ENCODE measurements around the gene BSCL2. TPM values are rescaled to one million over a fixed set of nuclear protein-coding genes. Genes with fewer than 3 reads are reported as not detected.
A peak's percentile ranks its signal among the peaks of the same experiment; 100 is the strongest.

Gene BSCL2
- polyA plus RNA-seq (2011; rRNA removed) (70.8 and 94.1 TPM in 2 replicates), polyA minus RNA-seq (2011; rRNA and poly(A)+ RNA removed) (47.3 and 89.8 TPM in 2 replicates)

- DNase-seq (ENCODE audit: low read depth): no peak
These were observed at the start of gene BSCL2, which contains the start of gene GNG3 for GRCh38 chr11:62707277-62707861. Gene BSCL2, minus strand, starts transcription at chr11:62707424. Its CDS starts 229 bp downstream, at chr11:62707195. Gene GNG3, plus strand, starts transcription at chr11:62707676. Its CDS starts 620 bp downstream, at chr11:62708296.

GRCh38 chr11:62755086-62755615 lies 47.9 kb upstream of the BSCL2 start:
- DNase-seq (ENCODE audit: low read depth): no peak
- CTCF ChIA-PET: no interaction called here
- H3K4me3 ChIP-seq (ENCODE audit: low read depth, low read length): no peak overlapping the region
- TF ChIP-seq CTCF (IDR thresholded peaks at IDR 0.05; ENCODE audit: insufficient read depth, low read depth, low read length): no peak
- H3K36me3 ChIP-seq (ENCODE audit: control insufficient read depth, insufficient read depth, low read length): peaks cover 9% of the 10 kb centered on the region
- POLR2A ChIA-PET: no interaction called here
- H3K27me3 ChIP-seq (ENCODE audit: control insufficient read depth, insufficient read depth, low read length): no peaks in the 10 kb centered on the region

More at GRCh38 chr11:62707277-62707861, at the start of gene BSCL2, which contains the start of gene GNG3:
- Histone ChIP-seq H3K4me3 (ENCODE audit: low read depth, low read length) (peak within 1 kb of the TSS; percentile 20), H3K27me3 (ENCODE audit: control insufficient read depth, insufficient read depth, low read length) (no peaks in the 10 kb centered on the region), H3K36me3 (ENCODE audit: control insufficient read depth, insufficient read depth, low read length) (peaks cover 5% of the 10 kb centered on the region)
- POLR2A ChIA-PET: interaction anchor here (0.6 kb wide), 1 partner anchor 34 kb away, joined by 3 read pairs; no protein-coding TSS in a partner anchor
- CTCF ChIA-PET: interaction anchor here (1.0 to 2.2 kb wide), 8 partner anchors 13 to 79 kb away, joined by 3 to 15 read pairs (median 4); partner anchors contain the start of genes TTC9C, UBXN1 and UQCC3
- TF ChIP-seq CTCF (IDR thresholded peaks at IDR 0.05; ENCODE audit: insufficient read depth, low read depth, low read length): no peak

- ChIA-PET CTCF (interaction anchor here (1.2 to 2.1 kb wide), 5 partner anchors 14 to 60 kb away, joined by 3 to 13 read pairs (median 4); partner anchors contain the start of gene TMEM179B), POLR2A (interaction anchor here (0.5 to 1.3 kb wide), 10 partner anchors 13 to 1015 kb away, joined by 3 to 17 read pairs (median 5); partner anchors contain the start of genes C11orf98, CSKMT, EEF1G and HNRNPUL2)
- TF ChIP-seq CTCF (IDR thresholded peaks at IDR 0.05; ENCODE audit: insufficient read depth, low read depth, low read length): no peak
- Histone ChIP-seq H3K4me3 (ENCODE audit: low read depth, low read length) (peak within 1 kb of the TSS; percentile 75), H3K36me3 (ENCODE audit: control insufficient read depth, insufficient read depth, low read length) (peaks cover 11% of the 10 kb centered on the region), H3K27me3 (ENCODE audit: control insufficient read depth, insufficient read depth, low read length) (no peaks in the 10 kb centered on the region)
- DNase-seq (ENCODE audit: low read depth): peak; percentile 98
These were observed 46.7 kb upstream of the BSCL2 start, which contains the start of gene ZBTB3 for GRCh38 chr11:62753736-62754603. Gene ZBTB3, minus strand, starts transcription at chr11:62754160. Its CDS starts 496 bp downstream, at chr11:62753664.

- ChIA-PET POLR2A (interaction anchor here (0.5 to 1.3 kb wide), 9 partner anchors 18 to 1016 kb away, joined by 3 to 17 read pairs (median 5); partner anchors contain the start of genes C11orf98, CSKMT, EEF1G and HNRNPUL2), CTCF (interaction anchor here (1.0 to 2.1 kb wide), 6 partner anchors 14 to 59 kb away, joined by 3 to 13 read pairs (median 4); partner anchors contain the start of gene TMEM179B)
- DNase-seq (ENCODE audit: low read depth): no peak
These were observed 45.9 kb upstream of the BSCL2 start for GRCh38 chr11:62752994-62753735.

More at GRCh38 chr11:62752994-62753735, 45.9 kb upstream of the BSCL2 start:
- no peak for TF ChIP-seq CTCF (IDR thresholded peaks at IDR 0.05; ENCODE audit: insufficient read depth, low read depth, low read length)
- Histone ChIP-seq H3K4me3 (ENCODE audit: low read depth, low read length) (peak overlapping the region; percentile 75), H3K36me3 (ENCODE audit: control insufficient read depth, insufficient read depth, low read length) (peaks cover 11% of the 10 kb centered on the region), H3K27me3 (ENCODE audit: control insufficient read depth, insufficient read depth, low read length) (no peaks in the 10 kb centered on the region)
